GM19467 (cell line): Measurements from ENCODE around the gene HSD17B14.
"Not testable (repeated sequence)": the region's sequence is repeated elsewhere in the genome, so short reads cannot be mapped to it uniquely, and the experiment has no call there.

ENCODE experiments used
- ATAC-seq: cut with Tn5 transposase; IDR thresholded peaks from one replicate; pipeline ENCODE4 v1.9.1; 2021; ENCODE audit warnings: mild to moderate bottlenecking, moderate library complexity; ENCODE audit not compliant: unreplicated experiment

Gene HSD17B14

GRCh38 chr19:48799358-48800300, 36.7 kb downstream of the HSD17B14 start:
- no peak for ATAC-seq

GRCh38 chr19:48798937-48799336, 37.4 kb downstream of the HSD17B14 start:
- ATAC-seq: no peak

- no peak for ATAC-seq
These were observed 39.2 kb downstream of the HSD17B14 start for GRCh38 chr19:48797103-48797502.

- ATAC-seq: no peak
These were observed 39.8 kb downstream of the HSD17B14 start for GRCh38 chr19:48796298-48797083.

- ATAC-seq: no peak
These were observed 40.6 kb downstream of the HSD17B14 start for GRCh38 chr19:48795685-48796070.

GRCh38 chr19:48795055-48795684, 41.1 kb downstream of the HSD17B14 start:
- peak; percentile 79 for ATAC-seq

GRCh38 chr19:48794291-48794690, 42.0 kb downstream of the HSD17B14 start:
- ATAC-seq: no peak

GRCh38 chr19:48793271-48793670, 43.0 kb downstream of the HSD17B14 start:
- no peak for ATAC-seq

GRCh38 chr19:48787331-48787730, 49.0 kb downstream of the HSD17B14 start:
- not testable (repeated sequence) for ATAC-seq

GRCh38 chr19:48786422-48786821, 49.9 kb downstream of the HSD17B14 start:
- ATAC-seq: not testable (repeated sequence)

- no peak for ATAC-seq
These were observed 51.8 kb downstream of the HSD17B14 start for GRCh38 chr19:48784527-48784926.

- ATAC-seq: no peak
These were observed 55.5 kb downstream of the HSD17B14 start for GRCh38 chr19:48780631-48781391.

- no peak for ATAC-seq
These were observed 56.7 kb downstream of the HSD17B14 start for GRCh38 chr19:48779636-48780035.

- ATAC-seq: no peak
These were observed 58.6 kb downstream of the HSD17B14 start for GRCh38 chr19:48777720-48778119.

- no peak for ATAC-seq
These were observed 59.2 kb downstream of the HSD17B14 start for GRCh38 chr19:48777139-48777538.

- ATAC-seq: no peak
These were observed 63.8 kb downstream of the HSD17B14 start for GRCh38 chr19:48772503-48772953.

GRCh38 chr19:48770734-48771472, 65.4 kb downstream of the HSD17B14 start:
- ATAC-seq: no peak

- no peak for ATAC-seq
These were observed 66.0 kb downstream of the HSD17B14 start for GRCh38 chr19:48770266-48770665.

- ATAC-seq: no peak
These were observed 67.1 kb downstream of the HSD17B14 start for GRCh38 chr19:48768994-48769713.
